SU-DHL-6 (cell line): Measurements from ENCODE around the gene POLR3G.

Experiments used
- CTCF ChIP-seq: fragments of 200-600 bp; sonication (generic); IDR thresholded peaks from one replicate; pipeline ENCODE4 v1.5.1; 2017; ENCODE audit warnings: antibody characterized with exemption, mild to moderate bottlenecking, low read length, moderate library complexity; ENCODE audit not compliant: insufficient read depth, poor library complexity, severe bottlenecking
- EZH2phosphoT487 ChIP-seq: fragments of 200-600 bp; sonication (generic), shearing (Covaris generic); conservative IDR thresholded peaks from 2 replicates; pipeline ENCODE4 v1.6.1; 2018; ENCODE audit warnings: mild to moderate bottlenecking, antibody characterized with exemption, low read length, moderate library complexity, mixed read lengths

- TF ChIP-seq CTCF = no peak
- TF ChIP-seq EZH2phosphoT487 = no peak
Measured at GRCh38 chr5:90437663-90438062, 37.0 kb upstream of the POLR3G start.
